Vagina (tissue), 2 donors: ENCODE measurements around the gene C6orf15.
"Not testable (repeated sequence)": the region's sequence is repeated elsewhere in the genome, so short reads cannot be mapped to it uniquely, and the experiment has no call there.

Experiments
- POLR2A ChIP-seq, 2 donors: fragments of 450-650 bp; IDR thresholded peaks; one replicate each; pipeline ENCODE4 v1.6.1; 2017; ENCODE audit warnings: antibody characterized with exemption in 2 of 2, mild to moderate bottlenecking in 2 of 2, moderate library complexity in 2 of 2
- TF ChIP-seq, protein P1 (sequence below), 3 experiments: fragments of 450-650 bp in 2 of 3; fragments of 200-600 bp in 1 of 3; sonication (generic) in 1 of 3; IDR thresholded peaks; one replicate each; pipeline ENCODE4 v1.5.1; 2017 to 2019; ENCODE audit warnings: antibody characterized with exemption in 3 of 3, mild to moderate bottlenecking in 2 of 3, moderate library complexity in 2 of 3

DNA sequence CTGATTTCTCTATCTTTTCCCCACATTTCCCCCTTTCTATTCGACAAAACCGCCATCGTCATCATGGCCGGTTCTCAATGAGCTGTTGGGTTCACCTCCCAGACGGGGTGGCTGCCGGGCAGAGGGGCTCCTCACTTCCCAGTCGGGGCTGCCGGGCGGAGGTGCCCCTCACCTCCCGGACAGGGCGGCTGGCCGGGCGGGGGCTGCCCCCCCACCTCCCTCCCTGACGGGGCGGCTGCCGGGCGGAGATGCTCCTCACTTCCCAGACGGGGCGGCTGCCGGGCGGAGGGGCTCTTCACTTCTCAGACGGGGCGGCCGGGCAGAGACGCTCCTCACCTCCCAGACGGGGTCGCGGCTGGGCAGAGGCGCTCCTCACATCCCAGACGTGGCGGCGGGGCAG, 45.3 kb downstream of the C6orf15 start:
- TF ChIP-seq, protein P1, sequence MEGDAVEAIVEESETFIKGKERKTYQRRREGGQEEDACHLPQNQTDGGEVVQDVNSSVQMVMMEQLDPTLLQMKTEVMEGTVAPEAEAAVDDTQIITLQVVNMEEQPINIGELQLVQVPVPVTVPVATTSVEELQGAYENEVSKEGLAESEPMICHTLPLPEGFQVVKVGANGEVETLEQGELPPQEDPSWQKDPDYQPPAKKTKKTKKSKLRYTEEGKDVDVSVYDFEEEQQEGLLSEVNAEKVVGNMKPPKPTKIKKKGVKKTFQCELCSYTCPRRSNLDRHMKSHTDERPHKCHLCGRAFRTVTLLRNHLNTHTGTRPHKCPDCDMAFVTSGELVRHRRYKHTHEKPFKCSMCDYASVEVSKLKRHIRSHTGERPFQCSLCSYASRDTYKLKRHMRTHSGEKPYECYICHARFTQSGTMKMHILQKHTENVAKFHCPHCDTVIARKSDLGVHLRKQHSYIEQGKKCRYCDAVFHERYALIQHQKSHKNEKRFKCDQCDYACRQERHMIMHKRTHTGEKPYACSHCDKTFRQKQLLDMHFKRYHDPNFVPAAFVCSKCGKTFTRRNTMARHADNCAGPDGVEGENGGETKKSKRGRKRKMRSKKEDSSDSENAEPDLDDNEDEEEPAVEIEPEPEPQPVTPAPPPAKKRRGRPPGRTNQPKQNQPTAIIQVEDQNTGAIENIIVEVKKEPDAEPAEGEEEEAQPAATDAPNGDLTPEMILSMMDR (IDR thresholded peaks at IDR 0.05): not testable (repeated sequence)
- TF ChIP-seq POLR2A (IDR thresholded peaks at IDR 0.05): not testable (repeated sequence)
